Measurements from ENCODE around the gene USP32.

DNA sequence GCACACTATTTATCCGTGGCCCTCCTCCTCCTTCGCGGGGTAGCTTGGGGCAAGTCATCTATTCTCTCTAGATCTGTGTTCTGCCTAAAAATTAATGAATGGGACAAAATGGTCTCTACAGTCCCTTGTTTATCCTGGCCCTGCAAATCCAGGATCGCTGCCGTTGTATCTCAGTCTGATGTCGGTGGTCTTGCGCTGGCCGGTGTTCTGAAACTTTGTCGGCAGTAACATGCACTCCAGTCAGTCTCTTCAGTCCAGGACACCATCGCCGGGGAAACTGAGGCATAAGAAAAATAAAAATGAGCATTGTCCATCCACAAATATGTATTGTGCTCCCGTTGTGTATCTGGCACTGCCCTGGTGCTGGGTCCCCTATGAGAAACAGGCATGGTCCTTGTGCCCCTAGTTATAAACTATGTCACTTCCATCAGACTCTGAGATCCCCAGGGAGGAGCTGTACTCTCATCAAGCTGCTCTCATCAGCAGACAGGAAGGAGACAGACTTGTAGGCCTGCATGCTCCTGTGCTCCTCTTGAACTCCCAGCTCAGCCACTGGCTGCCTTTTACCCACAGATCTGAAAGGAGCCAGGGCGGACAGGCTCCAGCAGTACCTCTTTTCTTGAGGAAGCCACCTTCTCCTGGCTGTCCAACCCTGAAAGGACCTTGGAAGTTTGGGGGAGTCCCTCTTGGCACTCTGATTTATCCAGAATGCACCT is 255.8 kb downstream of the USP32 start:
- TF ChIP-seq POLR2A (IDR thresholded peaks at IDR 0.05; ENCODE audit: low read depth, low read length) (no peak), TAF1 (IDR thresholded peaks at IDR 0.05; ENCODE audit: borderline replicate concordance, low read depth, low read length) (no peak)

Measured in GM12892 (cell line).